ENCODE data around the gene VAV2. TPM values are rescaled to one million over a fixed set of nuclear protein-coding genes. Genes with fewer than 3 reads are reported as not detected.

The VAV2 gene
- total RNA-seq, 1 donor from 2014 or later, result 80.6 TPM

GRCh38 chr9:133715295-133715865, 276.7 kb downstream of the VAV2 start:
- DNase-seq (ENCODE audit: low spot score, unreplicated experiment), result no peak
- H3K4me1 Mint-ChIP-seq (ENCODE audit: low read depth), result peaks cover 10% of the 10 kb centered on the region
- no peaks in the 10 kb centered on the region for H3K27me3 Mint-ChIP-seq
- no peak for TF ChIP-seq CTCF (IDR thresholded peaks at IDR 0.05; ENCODE audit: unreplicated experiment)
- no peak overlapping the region for H3K4me3 Mint-ChIP-seq (ENCODE audit: low read depth)
- no peaks in the 10 kb centered on the region for H3K36me3 Mint-ChIP-seq (ENCODE audit: insufficient read depth)
- H3K27ac Mint-ChIP-seq, result no peak overlapping the region
- H3K9me3 Mint-ChIP-seq (ENCODE audit: low read depth), result peaks cover 2% of the 10 kb centered on the region

DNA sequence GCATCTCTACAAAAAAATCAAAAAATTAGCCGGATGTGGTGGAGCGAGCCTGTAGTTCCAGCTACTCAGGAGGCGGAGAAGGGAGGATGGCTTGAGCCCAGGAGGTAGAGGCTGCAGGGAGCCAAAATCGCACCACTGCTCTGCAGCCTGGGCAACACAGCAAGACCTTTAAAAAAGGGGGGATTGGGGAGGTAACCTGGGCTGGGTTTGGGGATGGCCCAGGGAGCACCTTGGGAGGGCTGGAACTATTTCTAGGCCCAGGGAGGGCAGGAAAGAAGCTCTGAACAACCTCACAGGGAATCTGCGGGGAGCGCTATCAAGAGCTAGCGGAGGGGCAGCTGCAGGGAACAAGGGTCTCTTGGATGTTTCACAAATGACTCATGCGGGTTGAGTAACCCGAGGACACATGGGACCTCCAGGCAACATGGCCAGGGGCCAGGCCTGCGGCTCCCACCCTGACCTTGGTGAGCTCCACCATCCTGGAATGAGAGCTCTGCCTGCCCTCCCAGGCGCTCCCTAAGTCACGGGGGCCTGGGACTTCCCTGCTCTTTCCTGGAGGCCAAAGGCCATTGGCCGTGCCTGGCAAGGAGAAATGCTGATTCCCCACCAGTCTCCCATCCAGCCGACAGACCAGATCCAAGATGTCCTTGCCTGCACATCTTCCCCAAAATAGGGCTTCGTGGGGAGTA, 277.4 kb downstream of the VAV2 start:
- H3K27ac Mint-ChIP-seq, result peak overlapping the region; percentile 91
- TF ChIP-seq CTCF (IDR thresholded peaks at IDR 0.05; ENCODE audit: unreplicated experiment), result no peak
- DNase-seq (ENCODE audit: low spot score, unreplicated experiment), result no peak
- H3K4me3 Mint-ChIP-seq (ENCODE audit: low read depth), result no peak overlapping the region
- H3K27me3 Mint-ChIP-seq, result no peaks in the 10 kb centered on the region
- no peaks in the 10 kb centered on the region for H3K9me3 Mint-ChIP-seq (ENCODE audit: low read depth)
- no peaks in the 10 kb centered on the region for H3K36me3 Mint-ChIP-seq (ENCODE audit: insufficient read depth)
- H3K4me1 Mint-ChIP-seq (ENCODE audit: low read depth), result peaks cover 10% of the 10 kb centered on the region

DNA sequence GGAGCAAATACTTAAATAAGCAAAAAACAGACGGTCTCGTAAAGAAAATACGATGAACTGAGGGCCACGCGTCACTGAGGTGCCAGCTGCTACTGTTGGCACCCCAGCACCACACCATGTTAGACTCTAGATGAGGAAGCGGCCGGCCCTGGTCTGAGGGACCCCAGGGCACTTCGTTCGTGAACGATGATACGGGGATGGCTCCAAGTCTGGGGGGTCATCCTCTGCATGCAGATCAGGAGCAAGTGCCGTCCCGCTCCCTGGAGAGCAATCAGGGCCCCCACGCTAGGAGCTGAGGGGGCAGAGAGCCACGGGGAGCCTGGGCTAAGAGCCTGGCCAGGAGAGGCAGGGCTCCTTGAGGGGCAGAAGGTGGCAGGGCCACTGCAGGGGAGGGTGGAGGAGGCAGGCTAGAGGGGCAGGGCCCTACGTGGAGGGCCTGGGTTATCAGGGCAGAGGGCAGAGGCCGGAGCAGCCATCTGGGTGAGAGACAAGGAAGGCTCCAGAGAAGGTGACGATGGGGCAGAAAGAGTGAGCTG, 278.1 kb downstream of the VAV2 start:
- no peaks in the 10 kb centered on the region for H3K9me3 Mint-ChIP-seq (ENCODE audit: low read depth)
- H3K36me3 Mint-ChIP-seq (ENCODE audit: insufficient read depth), result no peaks in the 10 kb centered on the region
- peaks cover 10% of the 10 kb centered on the region for H3K4me1 Mint-ChIP-seq (ENCODE audit: low read depth)
- no peak overlapping the region for H3K4me3 Mint-ChIP-seq (ENCODE audit: low read depth)
- no peaks in the 10 kb centered on the region for H3K27me3 Mint-ChIP-seq
- no peak for TF ChIP-seq CTCF (IDR thresholded peaks at IDR 0.05; ENCODE audit: unreplicated experiment)
- H3K27ac Mint-ChIP-seq, result peak overlapping the region; percentile 91
- DNase-seq (ENCODE audit: low spot score, unreplicated experiment), result no peak

DNA sequence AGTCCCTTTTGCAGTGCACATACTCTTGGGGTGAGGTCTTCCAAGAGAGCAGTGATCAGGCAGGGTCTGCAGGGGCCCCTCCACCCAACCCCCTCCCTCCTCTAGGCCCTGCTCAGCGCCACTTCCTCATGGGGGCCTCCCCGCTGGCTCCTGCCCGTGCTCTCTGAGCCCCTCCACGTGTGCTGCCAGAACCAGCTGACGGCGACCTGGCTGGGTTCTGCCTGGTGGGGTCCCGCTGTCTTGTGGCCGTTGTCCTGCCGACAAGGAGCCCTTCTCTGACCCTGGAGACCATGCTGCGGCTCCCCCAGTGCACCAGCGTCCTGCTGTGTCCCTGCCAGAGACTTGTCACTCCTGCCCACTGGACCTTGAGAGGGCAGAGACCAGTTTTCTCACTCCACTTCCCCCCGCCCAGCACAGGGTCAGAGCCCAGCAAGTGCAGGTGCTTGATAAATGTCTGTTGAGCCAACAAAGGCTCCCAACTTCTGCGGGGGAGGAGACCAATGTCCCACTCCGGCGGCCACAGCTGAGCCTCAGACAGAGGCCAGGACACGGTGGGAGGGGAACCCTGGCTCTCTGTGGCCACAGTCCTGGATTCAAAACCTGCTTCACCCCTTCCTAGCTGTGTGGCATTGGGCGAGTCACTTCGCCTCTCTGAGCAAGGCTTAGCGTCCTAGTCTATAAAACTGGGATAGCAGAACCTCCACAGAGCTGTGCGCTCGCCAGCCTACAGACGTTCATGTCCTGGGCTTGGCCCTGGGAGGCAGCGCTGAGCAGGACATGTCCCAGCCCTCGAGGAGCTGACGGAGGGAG, 278.8 kb downstream of the VAV2 start:
- no peak overlapping the region for H3K4me3 Mint-ChIP-seq (ENCODE audit: low read depth)
- peaks cover 10% of the 10 kb centered on the region for H3K4me1 Mint-ChIP-seq (ENCODE audit: low read depth)
- TF ChIP-seq CTCF (IDR thresholded peaks at IDR 0.05; ENCODE audit: unreplicated experiment), result no peak
- DNase-seq (ENCODE audit: low spot score, unreplicated experiment), result no peak
- no peaks in the 10 kb centered on the region for H3K27me3 Mint-ChIP-seq
- H3K36me3 Mint-ChIP-seq (ENCODE audit: insufficient read depth), result no peaks in the 10 kb centered on the region
- no peak overlapping the region for H3K27ac Mint-ChIP-seq
- no peaks in the 10 kb centered on the region for H3K9me3 Mint-ChIP-seq (ENCODE audit: low read depth)

Measured in progenitor cell of endocrine pancreas (in vitro differentiated cells).